Ascending aorta (tissue), 2 donors: Measurements from ENCODE around the gene DNAH2. TPM values are rescaled to one million over a fixed set of nuclear protein-coding genes. Genes with fewer than 3 reads are reported as not detected.

Experiments
- DNase-seq, 2 donors: peaks; one replicate each; pipeline ENCODE4 v3.0.0-alpha.2; 2019; ENCODE audit warnings: low spot score in 2 of 2
- H3K27ac ChIP-seq, 2 donors: fragments of 200-600 bp; sonication (generic); one replicate each; pipeline ENCODE4 v1.5.1; 2016 to 2017; ENCODE audit warnings: mild to moderate bottlenecking in 1 of 2
- H3K27me3 ChIP-seq: fragments of 200-600 bp; sonication (generic); one replicate; pipeline ENCODE4 v1.5.1; 2017
- H3K36me3 ChIP-seq, 2 donors: fragments of 200-600 bp; sonication (generic); one replicate each; pipeline ENCODE4 v1.5.1; 2016
- H3K4me1 ChIP-seq, 2 donors: fragments of 200-600 bp; sonication (generic); one replicate each; pipeline ENCODE4 v1.5.1; 2016 to 2017; ENCODE audit warnings: mild to moderate bottlenecking in 1 of 2
- H3K4me3 ChIP-seq, 2 donors: fragments of 200-600 bp; sonication (generic); one replicate each; pipeline ENCODE4 v1.5.1; 2016 to 2017; ENCODE audit warnings: mild to moderate bottlenecking in 1 of 2
- H3K9me3 ChIP-seq, 2 donors: fragments of 200-600 bp; sonication (generic); one replicate each; pipeline ENCODE4 v1.5.1; 2016
- intact Hi-C: fragments of 100-400 bp; cut with DNase I; formaldehyde crosslinking; loops from one replicate; pipeline ENCODE4 v1.15.1; 2023
- total RNA-seq: library from RNA; depleted of rRNA; stranded (reverse); fragments of >200 nt; gene quantifications from one replicate; pipeline ENCODE4 v1.1.0, GENCODE V29; 2016
- TF ChIP-seq, protein P1 (sequence below), 3 experiments: fragments of 200-600 bp in 2 of 3; fragments of 450-650 bp in 1 of 3; sonication (generic) in 2 of 3; IDR thresholded peaks; one replicate each; pipeline ENCODE4 v1.5.1; 2016 to 2019; ENCODE audit warnings: antibody characterized with exemption in 3 of 3, mild to moderate bottlenecking in 1 of 3, moderate library complexity in 1 of 3

The DNAH2 gene
- total RNA-seq, 1 donor from 2014 or later = 0.43 TPM

DNA sequence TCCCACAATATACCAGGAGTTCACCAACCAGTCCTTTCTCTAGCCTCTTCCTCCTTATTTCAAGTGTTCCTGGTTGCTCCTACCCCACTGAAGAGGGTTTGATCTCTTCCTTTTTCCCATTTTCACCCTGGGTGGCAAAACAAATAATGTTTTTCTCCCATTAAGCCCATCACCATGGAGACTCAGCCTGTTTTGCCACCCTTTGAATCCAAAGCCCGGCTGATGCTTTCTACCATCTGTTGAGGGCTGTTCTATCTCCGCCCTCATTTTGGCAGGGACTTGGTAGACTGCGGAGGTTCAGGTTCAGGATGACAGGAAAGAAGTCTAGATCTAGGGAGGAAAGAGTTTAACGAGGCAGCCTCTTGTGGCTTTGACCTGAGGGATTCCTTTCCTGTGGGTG is 2.6 kb downstream of the DNAH2 start:
- intact Hi-C loops = no loop called here
- Histone ChIP-seq H3K4me1 (peaks cover 0 to 18% of the 10 kb centered on the region in 2 donors), H3K36me3 (no peaks in the 10 kb centered on the region), H3K27ac (no peak overlapping the region), H3K4me3 (no peak overlapping the region), H3K27me3 (no peaks in the 10 kb centered on the region), H3K9me3 (no peaks in the 10 kb centered on the region)
- TF ChIP-seq, protein P1, sequence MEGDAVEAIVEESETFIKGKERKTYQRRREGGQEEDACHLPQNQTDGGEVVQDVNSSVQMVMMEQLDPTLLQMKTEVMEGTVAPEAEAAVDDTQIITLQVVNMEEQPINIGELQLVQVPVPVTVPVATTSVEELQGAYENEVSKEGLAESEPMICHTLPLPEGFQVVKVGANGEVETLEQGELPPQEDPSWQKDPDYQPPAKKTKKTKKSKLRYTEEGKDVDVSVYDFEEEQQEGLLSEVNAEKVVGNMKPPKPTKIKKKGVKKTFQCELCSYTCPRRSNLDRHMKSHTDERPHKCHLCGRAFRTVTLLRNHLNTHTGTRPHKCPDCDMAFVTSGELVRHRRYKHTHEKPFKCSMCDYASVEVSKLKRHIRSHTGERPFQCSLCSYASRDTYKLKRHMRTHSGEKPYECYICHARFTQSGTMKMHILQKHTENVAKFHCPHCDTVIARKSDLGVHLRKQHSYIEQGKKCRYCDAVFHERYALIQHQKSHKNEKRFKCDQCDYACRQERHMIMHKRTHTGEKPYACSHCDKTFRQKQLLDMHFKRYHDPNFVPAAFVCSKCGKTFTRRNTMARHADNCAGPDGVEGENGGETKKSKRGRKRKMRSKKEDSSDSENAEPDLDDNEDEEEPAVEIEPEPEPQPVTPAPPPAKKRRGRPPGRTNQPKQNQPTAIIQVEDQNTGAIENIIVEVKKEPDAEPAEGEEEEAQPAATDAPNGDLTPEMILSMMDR (IDR thresholded peaks at IDR 0.05) = no peak
- DNase-seq = no peak

DNA sequence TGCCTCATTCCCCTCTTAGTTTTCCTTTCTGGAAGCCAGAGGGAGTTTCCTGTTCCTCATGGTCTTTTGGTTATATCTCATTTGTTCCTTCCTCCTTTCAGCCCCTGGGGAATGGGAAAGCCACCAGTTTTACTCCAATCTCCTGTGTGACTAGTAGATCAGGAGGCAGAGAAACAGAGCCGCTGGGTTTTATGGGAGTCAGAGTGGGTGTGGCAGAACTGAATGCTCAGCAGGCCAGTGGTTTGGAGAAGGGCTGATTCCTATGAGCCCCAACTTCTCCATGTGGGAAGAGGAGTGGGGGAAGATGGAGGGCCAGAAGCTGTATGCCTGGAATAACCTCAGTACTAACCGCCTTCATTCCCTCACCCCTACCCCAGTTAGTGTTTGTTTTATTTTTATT is 4.1 kb downstream of the DNAH2 start:
- H3K9me3 ChIP-seq = no peaks in the 10 kb centered on the region
- no peaks in the 10 kb centered on the region for H3K27me3 ChIP-seq
- no peak overlapping the region for H3K4me3 ChIP-seq
- DNase-seq = no peak
- no peak overlapping the region for H3K27ac ChIP-seq
- intact Hi-C loops = no loop called here
- peaks cover 0 to 15% of the 10 kb centered on the region in 2 donors for H3K4me1 ChIP-seq
- H3K36me3 ChIP-seq = no peaks in the 10 kb centered on the region
- TF ChIP-seq, protein P1 (IDR thresholded peaks at IDR 0.05) = no peak

DNA sequence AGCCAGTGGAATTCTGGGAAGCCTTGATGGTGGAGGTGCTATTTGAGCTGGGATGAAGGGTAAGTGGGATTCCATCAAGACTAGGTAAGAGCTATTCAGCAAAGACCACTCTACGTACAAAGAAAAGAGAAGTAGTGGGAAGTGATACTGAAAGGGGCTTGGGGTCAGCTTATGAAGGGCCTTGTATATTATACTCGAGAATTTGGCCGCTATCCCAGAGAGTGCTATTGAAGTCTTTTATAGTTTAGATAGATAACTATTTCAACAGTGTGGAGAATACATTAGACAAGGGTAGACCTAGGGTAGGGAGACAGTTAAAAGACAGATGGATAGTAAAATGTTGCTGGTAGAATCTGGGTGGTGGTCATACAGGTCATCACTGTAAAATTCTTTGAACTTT is 10.3 kb downstream of the DNAH2 start:
- Histone ChIP-seq H3K27me3 (no peaks in the 10 kb centered on the region), H3K4me1 (no peaks in the 10 kb centered on the region), H3K4me3 (no peak overlapping the region), H3K9me3 (no peaks in the 10 kb centered on the region), H3K36me3 (no peaks in the 10 kb centered on the region), H3K27ac (no peak overlapping the region)
- intact Hi-C loops = no loop called here
- DNase-seq = peak in 1 of 2 donors; percentile 3
- TF ChIP-seq, protein P1 (IDR thresholded peaks at IDR 0.05) = no peak

DNA sequence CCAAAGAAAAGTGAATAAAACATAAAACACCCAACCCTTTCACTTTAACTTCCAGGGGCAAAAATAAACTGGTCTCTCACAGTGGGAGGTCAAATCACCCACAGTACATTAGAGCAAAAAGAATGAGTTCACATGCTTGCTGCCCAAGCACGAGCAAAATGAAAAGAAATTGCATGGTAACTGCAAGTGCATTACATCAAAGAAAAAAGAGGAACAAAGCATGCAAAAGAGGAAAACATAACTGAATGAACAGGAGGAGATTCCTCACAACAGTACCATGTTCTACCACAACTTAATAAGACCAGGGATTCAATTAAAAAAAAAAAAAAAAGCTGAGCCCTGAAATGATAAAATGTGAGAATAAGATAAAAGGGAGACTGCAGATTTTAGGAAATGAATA is 12.3 kb downstream of the DNAH2 start:
- Histone ChIP-seq H3K4me3 (no peak overlapping the region), H3K9me3 (no peaks in the 10 kb centered on the region), H3K36me3 (no peaks in the 10 kb centered on the region), H3K27me3 (no peaks in the 10 kb centered on the region), H3K4me1 (no peaks in the 10 kb centered on the region), H3K27ac (no peak overlapping the region)
- no peak for DNase-seq
- intact Hi-C loops = no loop called here
- TF ChIP-seq, protein P1 (IDR thresholded peaks at IDR 0.05) = no peak

DNA sequence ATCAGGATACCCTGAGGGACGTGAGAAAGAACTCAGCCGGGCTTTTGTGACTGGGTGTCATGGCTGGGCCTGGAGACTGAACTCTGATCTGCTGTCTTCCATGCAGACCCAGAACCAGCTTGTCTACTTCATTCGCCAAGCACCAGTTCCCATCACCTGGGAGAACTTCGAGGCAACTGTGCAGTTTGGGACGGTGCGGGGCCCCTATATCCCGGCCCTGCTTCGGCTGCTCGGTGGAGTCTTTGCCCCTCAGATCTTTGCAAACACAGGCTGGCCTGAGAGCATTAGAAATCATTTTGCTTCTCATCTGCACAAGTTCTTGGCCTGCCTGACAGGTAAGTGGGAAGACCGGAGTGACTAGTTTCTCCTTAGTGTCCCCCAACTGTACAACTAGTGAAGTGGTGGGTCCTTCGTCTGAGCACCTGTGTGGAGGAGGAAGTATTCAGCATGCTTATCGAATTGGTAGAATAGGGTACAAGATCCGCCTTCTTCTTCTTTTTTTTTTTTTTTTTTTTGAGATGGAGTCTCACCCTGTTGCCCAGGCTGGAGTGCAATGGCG is 15.5 kb downstream of the DNAH2 start:
- Histone ChIP-seq H3K27ac (no peak overlapping the region), H3K4me3 (no peak overlapping the region), H3K27me3 (no peaks in the 10 kb centered on the region), H3K4me1 (no peaks in the 10 kb centered on the region), H3K9me3 (no peaks in the 10 kb centered on the region), H3K36me3 (no peaks in the 10 kb centered on the region)
- TF ChIP-seq, protein P1 (IDR thresholded peaks at IDR 0.05) = no peak
- intact Hi-C loops = no loop called here
- DNase-seq = no peak

DNA sequence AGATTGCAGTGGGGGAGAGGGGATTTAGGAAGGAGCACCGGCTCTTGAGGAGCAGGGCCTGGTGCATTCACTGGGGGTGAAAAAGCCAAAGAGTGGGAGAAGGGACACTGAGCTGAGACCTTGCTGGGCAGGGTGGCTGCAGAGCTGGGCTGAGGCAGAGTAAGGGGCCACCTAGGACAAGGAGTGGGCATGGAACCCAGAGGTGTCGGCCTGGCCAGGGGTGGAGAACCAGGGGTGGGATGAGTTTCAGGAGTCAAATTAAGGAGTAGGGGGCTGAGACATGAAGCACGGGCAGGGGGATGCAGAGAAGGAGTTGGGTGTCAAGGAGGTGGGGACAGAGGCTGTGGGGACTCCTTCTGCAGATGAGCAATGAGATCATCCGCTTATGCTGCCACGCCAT is 20.1 kb downstream of the DNAH2 start:
- no peaks in the 10 kb centered on the region for H3K27me3 ChIP-seq
- no peaks in the 10 kb centered on the region for H3K9me3 ChIP-seq
- H3K27ac ChIP-seq = no peak overlapping the region
- H3K4me1 ChIP-seq = no peaks in the 10 kb centered on the region
- no peaks in the 10 kb centered on the region for H3K36me3 ChIP-seq
- H3K4me3 ChIP-seq = no peak overlapping the region
- TF ChIP-seq, protein P1 (IDR thresholded peaks at IDR 0.05) = no peak
- no peak for DNase-seq
- intact Hi-C loops = no loop called here
